ENCODE data around the gene INTU. TPM values are rescaled to one million over a fixed set of nuclear protein-coding genes. Genes with fewer than 3 reads are reported as not detected.
A peak's percentile ranks its signal among the peaks of the same experiment; 100 is the strongest.
"Not testable (repeated sequence)": the region's sequence is repeated elsewhere in the genome, so short reads cannot be mapped to it uniquely, and the experiment has no call there.

The INTU gene
- total RNA-seq = 10 to 100 TPM in 5 of 8 experiments, 1 to 10 TPM in 3; 5.2 to 21.5 (median 13.0) TPM

- in situ Hi-C loops (cut with MboI; ENCODE audit: low pct_unique_long_range_greater_than_20kb in 2 of 9, low sequenced_read_pairs in 9 of 9, unreplicated experiment in 9 of 9) = no loop called here
- Histone ChIP-seq H3K4me1 (replicated peaks in 1 of 2) (peaks cover 0 to 14% of the 10 kb centered on the region in 2 donors), H3K4me3 (peak within 1 kb of the TSS; percentile 53 to 82 (median 74)), H3K27ac (peak within 1 kb of the TSS; percentile 71 to 73)
- WGBS, 10 experiments = 0 to 11% (median 2%) methylated on average over 3 to 31 of the region's 38 CpGs
- peak; percentile 98 to 100 (median 100) for ATAC-seq (replicated peaks in 6 of 8)
These were observed at the start of gene INTU for GRCh38 chr4:127632420-127633403. TSS of gene INTU (plus strand) at chr4:127632957. CDS start at chr4:127633035, 78 bp downstream.

- in situ Hi-C loops (cut with MboI; ENCODE audit: low pct_unique_long_range_greater_than_20kb in 2 of 9, low sequenced_read_pairs in 9 of 9, unreplicated experiment in 9 of 9); H3K4me3 ChIP-seq; H3K4me1 ChIP-seq (replicated peaks in 1 of 2); H3K27ac ChIP-seq: not testable (repeated sequence)
- ATAC-seq (replicated peaks in 6 of 8) = peak in 1 of 8 experiments; percentile 15
- 55 to 100% (median 94%) methylated on average over 1 to 4 of the region's 4 CpGs; no CpG with 5 or more reads in 4 of the 10 experiments for whole genome bisulfite sequencing, 10 experiments
These were observed 46.3 kb upstream of the INTU start for GRCh38 chr4:127586496-127586895.

- H3K4me1 ChIP-seq (replicated peaks in 1 of 2) = no peaks in the 10 kb centered on the region
These were observed 45.7 kb upstream of the INTU start for GRCh38 chr4:127586922-127587571.

GRCh38 chr4:127589153-127589552 lies 43.6 kb upstream of the INTU start:
- ATAC-seq (replicated peaks in 6 of 8); H3K4me3 ChIP-seq; H3K27ac ChIP-seq; in situ Hi-C loops (cut with MboI; ENCODE audit: low pct_unique_long_range_greater_than_20kb in 2 of 9, low sequenced_read_pairs in 9 of 9, unreplicated experiment in 9 of 9); H3K4me1 ChIP-seq (replicated peaks in 1 of 2): not testable (repeated sequence)
- no CpG with 5 or more reads among the region's 12 CpGs for WGBS, 10 experiments

More at GRCh38 chr4:127586922-127587571, 45.7 kb upstream of the INTU start:
- Histone ChIP-seq H3K27ac (no peak overlapping the region), H3K4me3 (no peak overlapping the region)
- ATAC-seq (replicated peaks in 6 of 8) = peak in 4 of 8 experiments; percentile 50 to 95 (median 85)
- in situ Hi-C loops (cut with MboI; ENCODE audit: low pct_unique_long_range_greater_than_20kb in 2 of 9, low sequenced_read_pairs in 9 of 9, unreplicated experiment in 9 of 9) = no loop called here
- whole genome bisulfite sequencing, 10 experiments = 0 to 20% (median 14%) methylated on average over 1 of the region's 1 CpG; no CpG with 5 or more reads in 7 of the 10 experiments

- no peaks in the 10 kb centered on the region for H3K4me1 ChIP-seq (replicated peaks in 1 of 2)
- in situ Hi-C loops (cut with MboI; ENCODE audit: low pct_unique_long_range_greater_than_20kb in 2 of 9, low sequenced_read_pairs in 9 of 9, unreplicated experiment in 9 of 9) = no loop called here
These were observed 34.1 kb upstream of the INTU start for GRCh38 chr4:127598656-127599055.

GRCh38 chr4:127601029-127601428 lies 31.7 kb upstream of the INTU start:
- H3K4me1 ChIP-seq (replicated peaks in 1 of 2) = no peaks in the 10 kb centered on the region
- in situ Hi-C loops (cut with MboI; ENCODE audit: low pct_unique_long_range_greater_than_20kb in 2 of 9, low sequenced_read_pairs in 9 of 9, unreplicated experiment in 9 of 9) = loop anchor here in 3 of 9 experiments (25.0 kb wide), 2 partner anchors 111 to 136 kb away; partner anchors contain the start of gene SLC25A31 (in 2 of the 3)
- ATAC-seq (replicated peaks in 6 of 8) = no peak
- H3K4me3 ChIP-seq = no peak overlapping the region
- no peak overlapping the region for H3K27ac ChIP-seq
- WGBS, 10 experiments = 0 to 100% (median 88%) methylated on average over 1 of the region's 1 CpG

More at GRCh38 chr4:127598656-127599055, 34.1 kb upstream of the INTU start:
- no peak overlapping the region for H3K4me3 ChIP-seq
- H3K27ac ChIP-seq = no peak overlapping the region
- ATAC-seq (replicated peaks in 6 of 8) = no peak

GRCh38 chr4:127604949-127605709 lies 27.6 kb upstream of the INTU start:
- in situ Hi-C loops (cut with MboI; ENCODE audit: low pct_unique_long_range_greater_than_20kb in 2 of 9, low sequenced_read_pairs in 9 of 9, unreplicated experiment in 9 of 9) = loop anchor here in 4 of 9 experiments (5.0 to 25.0 kb wide), 3 partner anchors 107 to 132 kb away; partner anchors contain the start of gene SLC25A31 (in 2 of the 4)
- Histone ChIP-seq H3K4me3 (no peak overlapping the region), H3K4me1 (replicated peaks in 1 of 2) (no peaks in the 10 kb centered on the region), H3K27ac (no peak overlapping the region)
- peak in 3 of 8 experiments; percentile 33 to 62 (median 38) for ATAC-seq (replicated peaks in 6 of 8)
- 7 to 44% (median 24%) methylated on average over 2 to 6 of the region's 6 CpGs for WGBS, 10 experiments

GRCh38 chr4:127606823-127607222 lies 25.9 kb upstream of the INTU start:
- no peak for ATAC-seq (replicated peaks in 6 of 8)
- in situ Hi-C loops (cut with MboI; ENCODE audit: low pct_unique_long_range_greater_than_20kb in 2 of 9, low sequenced_read_pairs in 9 of 9, unreplicated experiment in 9 of 9) = loop anchor here in 4 of 9 experiments (5.0 to 25.0 kb wide), 3 partner anchors 105 to 130 kb away; partner anchors contain the start of gene SLC25A31 (in 2 of the 4)
- Histone ChIP-seq H3K4me3 (no peak overlapping the region), H3K4me1 (replicated peaks in 1 of 2) (no peaks in the 10 kb centered on the region), H3K27ac (no peak overlapping the region)

- Histone ChIP-seq H3K4me1 (replicated peaks in 1 of 2) (no peaks in the 10 kb centered on the region), H3K4me3 (no peak overlapping the region), H3K27ac (no peak overlapping the region)
- 0 to 84% (median 68%) methylated on average over 1 to 4 of the region's 5 CpGs for WGBS, 10 experiments
- in situ Hi-C loops (cut with MboI; ENCODE audit: low pct_unique_long_range_greater_than_20kb in 2 of 9, low sequenced_read_pairs in 9 of 9, unreplicated experiment in 9 of 9) = loop anchor here in 4 of 9 experiments (5.0 to 25.0 kb wide), 3 partner anchors 103 to 128 kb away; partner anchors contain the start of gene SLC25A31 (in 2 of the 4)
- ATAC-seq (replicated peaks in 6 of 8) = no peak
These were observed 23.3 kb upstream of the INTU start for GRCh38 chr4:127609484-127609883.

- no peak overlapping the region for H3K4me3 ChIP-seq
- WGBS, 10 experiments = 0 to 100% (median 71%) methylated on average over 1 to 3 of the region's 3 CpGs; no CpG with 5 or more reads in 3 of the 10 experiments
- no peak for ATAC-seq (replicated peaks in 6 of 8)
- H3K4me1 ChIP-seq (replicated peaks in 1 of 2) = no peaks in the 10 kb centered on the region
- in situ Hi-C loops (cut with MboI; ENCODE audit: low pct_unique_long_range_greater_than_20kb in 2 of 9, low sequenced_read_pairs in 9 of 9, unreplicated experiment in 9 of 9) = loop anchor here in 3 of 9 experiments (25.0 kb wide), 2 partner anchors 102 to 127 kb away; partner anchors contain the start of gene SLC25A31 (in 2 of the 3)
- H3K27ac ChIP-seq = no peak overlapping the region
These were observed 22.3 kb upstream of the INTU start for GRCh38 chr4:127610488-127610887.

GRCh38 chr4:127616898-127617297 lies 15.9 kb upstream of the INTU start:
- Histone ChIP-seq H3K27ac (no peak overlapping the region), H3K4me1 (replicated peaks in 1 of 2) (no peaks in the 10 kb centered on the region), H3K4me3 (no peak overlapping the region)
- in situ Hi-C loops (cut with MboI; ENCODE audit: low pct_unique_long_range_greater_than_20kb in 2 of 9, low sequenced_read_pairs in 9 of 9, unreplicated experiment in 9 of 9) = loop anchor here in 3 of 9 experiments (25.0 kb wide), 2 partner anchors 95 to 120 kb away; partner anchors contain the start of gene SLC25A31 (in 2 of the 3)
- ATAC-seq (replicated peaks in 6 of 8) = peak in 1 of 8 experiments; percentile 31
- WGBS, 10 experiments = 0 to 83% (median 25%) methylated on average over 2 of the region's 2 CpGs; no CpG with 5 or more reads in 6 of the 10 experiments

- ATAC-seq (replicated peaks in 6 of 8) = no peak
- Histone ChIP-seq H3K4me3 (no peak overlapping the region), H3K4me1 (replicated peaks in 1 of 2) (no peaks in the 10 kb centered on the region), H3K27ac (no peak overlapping the region)
- in situ Hi-C loops (cut with MboI; ENCODE audit: low pct_unique_long_range_greater_than_20kb in 2 of 9, low sequenced_read_pairs in 9 of 9, unreplicated experiment in 9 of 9) = loop anchor here in 3 of 9 experiments (25.0 kb wide), 2 partner anchors 94 to 119 kb away; partner anchors contain the start of gene SLC25A31 (in 2 of the 3)
These were observed 14.3 kb upstream of the INTU start for GRCh38 chr4:127618427-127618826.

All from motor neuron (in vitro differentiated cells).